HG03520 (cell line): ENCODE measurements around the gene FHOD1.

Source experiments
- ATAC-seq: cut with Tn5 transposase; IDR thresholded peaks from one replicate; pipeline ENCODE4 v1.9.1; 2021; ENCODE audit warnings: mild to moderate bottlenecking, moderate library complexity; ENCODE audit not compliant: unreplicated experiment

The FHOD1 gene

DNA sequence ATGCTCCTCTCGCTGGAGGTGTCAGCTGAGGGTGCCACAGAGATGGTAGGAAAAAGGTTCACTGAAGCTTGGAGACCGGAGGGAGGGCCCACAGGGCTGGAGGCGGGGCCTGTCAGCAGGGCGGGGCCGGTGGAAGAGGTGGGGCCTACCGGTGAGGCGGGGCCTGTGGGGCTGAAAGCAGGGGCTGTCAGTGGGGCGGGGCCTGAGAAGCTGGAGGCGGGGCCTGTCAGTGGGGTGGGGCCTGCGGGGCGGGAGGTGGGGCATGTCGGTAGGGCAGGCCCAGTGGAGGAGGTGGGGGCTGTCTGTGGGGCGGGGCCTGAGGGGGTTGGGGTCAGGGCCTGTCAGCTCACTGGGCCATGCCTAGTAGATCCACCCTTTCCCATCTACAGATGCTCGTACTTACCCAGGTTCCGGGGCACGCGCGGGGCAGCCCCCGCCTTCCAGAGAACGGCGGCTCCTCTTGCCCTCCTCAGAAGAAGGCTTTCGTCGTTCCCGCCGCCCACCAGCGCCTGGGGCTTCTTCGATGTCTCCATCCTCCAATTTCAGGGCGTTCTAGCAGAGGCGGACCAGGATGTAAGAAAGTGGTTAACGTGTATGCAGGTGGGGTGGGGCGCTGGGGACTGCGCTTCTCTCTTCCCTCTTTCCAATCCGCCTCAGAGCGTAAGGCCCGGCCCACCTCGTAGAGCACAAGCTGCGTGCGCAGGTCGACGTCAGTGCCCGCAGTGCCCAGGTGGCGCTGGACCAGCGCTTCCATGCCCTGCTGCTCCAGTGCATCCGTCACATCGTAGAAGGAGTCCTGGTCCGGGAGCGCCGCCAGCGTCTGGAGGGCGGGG is 10.5 kb downstream of the FHOD1 start:
- no peak for ATAC-seq

DNA sequence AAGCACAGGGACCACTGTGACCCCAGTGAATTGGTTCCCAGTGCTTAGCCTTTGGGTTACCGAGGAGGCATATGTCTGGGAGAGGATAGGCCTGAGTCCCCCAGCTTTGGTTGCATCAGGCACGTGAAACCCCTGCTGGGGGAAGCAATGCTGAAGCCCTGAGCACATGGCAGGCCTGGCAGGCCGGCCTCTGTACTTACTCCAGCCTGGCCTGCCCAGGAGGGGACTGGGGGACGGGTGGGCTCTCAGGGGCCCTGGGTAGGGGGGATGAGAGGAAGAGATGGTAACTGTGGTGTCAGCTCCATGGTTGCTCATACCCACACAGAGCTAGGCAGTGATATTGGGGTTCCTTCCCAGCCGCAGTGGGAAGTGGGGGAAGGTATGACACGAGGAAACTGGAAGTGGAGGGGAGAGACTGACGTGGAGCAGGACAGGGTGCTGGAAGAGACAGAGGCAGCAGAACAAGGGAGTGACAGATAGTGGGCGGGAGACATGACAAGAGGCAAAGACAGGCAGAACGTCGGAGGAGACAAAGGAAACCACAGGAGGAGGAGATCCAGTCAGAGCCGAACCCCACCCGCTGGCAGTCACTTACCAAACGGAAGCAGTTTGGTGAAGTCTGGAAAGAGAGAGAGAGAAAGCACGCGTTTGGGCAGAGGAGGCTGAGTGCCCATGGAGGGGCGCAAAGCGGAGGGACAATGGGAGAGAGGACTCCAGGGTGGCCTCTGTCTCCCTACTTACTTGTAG is 11.3 kb downstream of the FHOD1 start:
- ATAC-seq, result no peak

DNA sequence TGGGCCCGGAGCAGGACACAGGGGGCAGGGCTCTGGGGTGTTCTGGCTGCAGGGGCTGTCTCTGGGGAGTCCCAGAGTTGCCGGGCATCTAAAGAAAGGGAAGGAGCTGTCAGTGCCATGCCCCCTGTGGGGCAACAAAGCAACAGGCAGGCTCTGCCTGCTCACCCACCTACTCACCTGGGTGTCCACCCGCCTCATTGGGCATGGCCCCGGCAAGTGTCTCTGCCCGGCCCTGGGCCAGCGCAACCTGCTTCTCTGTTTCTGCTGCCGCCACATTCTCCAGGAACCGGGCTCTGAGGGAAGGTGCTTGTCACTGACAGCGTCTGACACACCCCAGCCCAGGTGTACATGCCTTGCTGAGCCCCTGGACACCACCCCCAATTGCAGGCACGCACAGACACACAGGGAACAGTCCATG is 13.1 kb downstream of the FHOD1 start:
- no peak for ATAC-seq

DNA sequence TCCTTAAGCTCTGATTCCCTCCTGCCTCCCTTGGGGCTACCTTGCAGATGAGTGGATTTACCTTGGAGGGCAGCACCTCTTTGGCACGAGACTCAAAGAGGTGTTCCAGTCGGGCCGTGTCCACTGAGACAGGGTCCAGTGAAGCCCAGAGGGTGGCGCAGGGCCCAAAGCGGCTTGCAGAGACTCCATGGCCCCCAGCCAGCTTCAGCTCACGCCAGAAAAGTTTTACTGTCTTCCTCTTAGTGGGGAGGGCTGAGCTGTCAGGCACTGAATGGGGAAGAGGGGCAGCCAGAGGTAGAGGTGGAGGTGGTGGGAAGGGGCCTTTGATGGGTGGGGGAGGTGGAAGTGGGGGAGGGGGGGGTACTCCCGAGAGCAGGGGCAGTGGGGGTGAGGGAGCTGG is 13.7 kb downstream of the FHOD1 start:
- ATAC-seq, result no peak

DNA sequence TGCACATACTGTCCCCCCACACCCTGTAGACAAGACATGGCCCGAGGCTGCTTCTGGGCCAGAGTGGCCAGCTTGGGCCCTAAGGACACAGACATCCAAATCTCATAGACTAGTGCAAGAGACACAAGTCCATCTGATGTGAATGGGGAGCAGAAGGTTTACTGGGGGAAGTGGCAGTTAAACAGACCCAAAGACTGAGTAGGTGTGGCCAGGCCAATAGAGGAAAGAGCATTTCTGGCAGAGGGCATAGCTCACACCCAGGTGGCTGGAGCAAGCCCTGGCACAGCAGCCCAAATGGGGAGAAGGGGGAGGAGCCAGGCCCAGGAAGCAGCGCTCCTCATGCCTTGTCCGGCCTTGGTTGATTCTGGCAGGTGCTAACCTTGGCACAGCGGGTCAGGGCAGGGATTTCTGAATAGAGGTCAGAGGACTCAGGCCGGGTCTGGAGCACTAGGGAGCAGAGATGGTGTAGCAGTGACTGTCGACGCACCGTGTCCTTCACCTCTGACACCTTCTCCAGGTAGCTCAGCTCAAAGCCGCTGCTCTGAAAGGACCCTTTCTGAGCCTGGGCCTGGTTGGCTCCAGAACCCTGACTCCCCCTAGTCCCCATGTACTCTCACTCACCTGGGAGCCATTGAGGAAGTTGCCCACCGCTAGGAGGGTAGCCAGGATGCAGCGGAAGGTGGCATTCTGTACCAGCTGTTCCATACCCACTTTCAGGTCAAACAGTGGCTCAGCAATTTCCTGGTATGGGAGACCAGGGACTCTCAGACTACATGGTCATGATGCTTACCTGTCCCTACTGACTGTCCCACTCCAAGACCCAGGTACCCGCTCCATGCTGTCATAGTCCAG is 16.2 kb downstream of the FHOD1 start:
- no peak for ATAC-seq

DNA sequence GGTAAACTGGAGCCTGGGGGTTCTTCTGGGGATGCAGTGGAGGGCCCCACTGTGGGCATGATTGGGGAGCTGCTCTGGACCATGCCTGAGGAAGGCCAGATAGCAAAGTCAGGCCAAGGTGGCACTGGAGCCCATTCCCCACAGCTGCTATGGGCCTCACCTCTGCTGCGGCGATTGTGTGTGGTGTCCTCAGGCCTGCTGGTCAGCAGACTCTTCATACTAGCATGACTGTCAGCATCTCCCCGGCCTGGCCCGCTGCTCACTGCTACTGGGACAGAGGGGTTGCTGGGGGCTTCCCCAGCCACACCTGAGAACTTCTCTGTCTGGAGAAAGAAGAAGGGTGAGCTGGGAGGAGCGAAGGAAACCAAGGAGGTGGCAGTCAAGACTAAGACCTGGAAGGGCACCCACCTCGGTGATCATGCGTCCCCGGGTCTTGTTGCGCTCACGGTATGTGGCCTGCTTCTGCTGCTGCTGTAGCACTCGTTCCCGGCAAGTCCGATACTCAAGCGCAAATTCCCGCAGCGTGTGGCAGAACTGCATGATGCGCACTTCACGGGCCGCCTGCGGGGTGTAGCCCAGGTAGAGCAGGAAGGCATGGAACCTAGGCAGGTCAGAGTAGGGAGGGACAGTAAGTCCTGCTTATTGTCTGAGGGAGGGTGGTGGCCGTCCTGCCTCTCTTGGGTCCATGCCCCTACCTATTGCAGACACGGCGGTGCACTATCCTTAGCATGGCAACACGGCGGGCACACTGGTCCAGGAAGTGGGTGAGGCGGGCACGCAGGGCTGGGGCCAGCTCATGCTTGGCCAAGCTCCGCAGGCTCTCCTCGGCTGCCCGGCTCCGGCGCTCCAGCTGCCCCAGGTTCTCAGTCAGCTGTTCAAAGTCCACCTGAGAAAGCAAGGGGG is 17.1 kb downstream of the FHOD1 start:
- ATAC-seq, result no peak

DNA sequence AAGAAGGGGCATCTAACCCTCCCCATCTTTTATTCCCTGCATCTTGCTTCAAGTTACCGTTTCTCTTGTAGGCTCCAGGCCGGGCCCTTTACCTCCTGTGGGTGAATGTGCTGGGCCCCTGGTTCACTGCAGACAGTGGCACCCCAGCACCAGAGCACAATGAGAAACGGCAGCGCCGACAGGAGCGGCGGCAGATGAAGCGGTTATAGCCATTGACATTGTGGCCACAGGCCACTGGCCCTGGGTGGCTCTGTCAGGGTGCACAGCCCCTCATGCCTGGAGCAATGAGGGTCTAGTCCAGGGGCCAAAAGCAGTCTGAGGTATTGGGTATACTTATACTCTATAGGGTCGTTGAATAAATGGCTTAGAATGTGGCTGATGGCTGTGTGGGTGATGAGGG is 18.4 kb downstream of the FHOD1 start:
- ATAC-seq, result no peak

DNA sequence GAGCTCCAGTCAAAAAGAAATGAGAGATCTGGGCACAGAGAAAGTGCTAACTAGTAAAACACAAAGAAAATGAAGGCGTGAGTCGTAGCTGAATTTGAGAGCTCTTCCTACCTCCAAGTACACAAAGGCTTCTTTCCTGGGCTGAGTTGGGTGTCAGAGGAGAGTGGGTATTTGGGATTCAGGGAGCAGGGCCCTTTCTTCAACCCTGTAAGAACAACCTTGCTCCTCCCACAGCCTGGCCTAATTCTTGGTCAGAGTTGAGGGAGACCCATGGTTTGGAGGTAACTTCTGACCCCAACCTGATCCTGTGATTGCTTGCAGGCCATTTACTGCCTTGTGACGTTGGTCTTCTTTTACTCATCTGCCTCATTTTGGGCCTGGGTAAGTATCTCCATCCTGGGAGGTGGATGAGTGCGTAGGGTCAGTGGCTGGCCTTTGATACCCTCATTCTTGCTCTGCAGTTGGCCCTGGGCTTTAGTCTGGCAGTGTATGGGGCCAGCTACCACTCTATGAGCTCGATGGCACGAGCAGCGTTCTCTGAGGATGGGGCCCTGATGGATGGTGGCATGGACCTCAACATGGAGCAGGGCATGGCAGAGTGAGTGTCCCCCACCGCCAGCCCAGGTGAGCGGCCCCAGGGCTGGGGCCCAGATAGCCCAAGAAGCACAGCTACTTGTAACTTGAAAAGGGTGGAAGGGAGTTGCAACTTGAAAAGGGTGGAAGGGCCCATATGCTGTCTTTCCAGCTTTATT is 19.1 kb downstream of the FHOD1 start:
- ATAC-seq, result no peak

DNA sequence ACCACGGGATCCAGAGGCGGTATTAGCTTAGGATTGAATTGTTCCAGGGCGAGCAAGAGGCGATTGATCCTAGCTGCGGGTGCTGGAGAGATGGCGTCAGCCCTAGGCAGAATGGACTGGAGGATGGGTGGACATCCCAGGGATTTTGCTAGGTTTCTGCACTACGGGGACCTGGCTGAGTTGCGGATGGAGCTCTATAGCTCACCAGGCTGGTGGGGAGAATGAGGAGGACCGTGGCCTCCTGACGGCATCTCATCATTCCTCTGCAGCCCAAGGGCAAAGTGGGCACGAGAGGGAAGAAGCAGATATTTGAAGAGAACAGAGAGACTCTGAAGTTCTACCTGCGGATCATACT is 19.7 kb downstream of the FHOD1 start:
- ATAC-seq, result no peak

DNA sequence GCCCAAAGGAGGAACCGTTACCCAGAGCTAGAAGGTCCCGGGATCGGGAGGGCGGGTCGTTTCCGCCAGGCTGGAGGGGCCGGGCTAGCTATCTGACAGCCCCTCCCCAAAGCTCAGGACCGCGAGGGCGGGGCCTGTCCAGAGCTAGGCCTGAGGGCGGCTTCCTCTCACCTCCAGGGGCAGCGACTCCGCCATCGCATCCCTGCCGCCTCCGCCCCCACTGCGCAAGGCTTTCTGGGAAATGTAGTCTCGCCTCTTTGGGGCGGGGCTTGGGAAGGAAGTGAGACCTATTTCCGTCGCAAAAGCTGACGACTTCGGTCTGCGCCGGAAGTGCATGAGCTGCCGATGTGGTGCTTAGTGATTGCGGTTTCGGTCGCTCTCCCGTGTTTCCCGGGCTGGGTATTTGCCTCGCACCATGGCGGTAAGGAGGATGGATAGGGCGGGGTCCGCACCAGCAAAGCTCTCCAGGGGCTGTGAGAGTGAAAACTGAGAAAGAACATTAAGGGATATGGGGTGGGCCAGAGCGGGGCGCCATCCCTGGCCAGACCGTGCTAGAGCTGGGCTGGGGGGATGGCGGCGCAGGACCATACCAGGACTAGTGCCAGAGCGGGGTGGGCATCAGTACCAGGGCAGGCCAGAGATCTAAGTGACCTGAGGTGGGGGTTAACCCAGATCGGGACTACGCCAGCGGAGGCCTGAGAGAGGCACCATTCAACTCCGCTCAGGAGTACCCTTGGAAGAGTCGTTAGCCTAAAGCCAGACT is 20.3 kb downstream of the FHOD1 start, which contains the start of gene TMEM208:
TSS of gene TMEM208 (plus strand) at position 327 of the 763 bp plus-strand sequence. CDS start at position 416, 89 bp downstream.
- peak; percentile 86 for ATAC-seq

DNA sequence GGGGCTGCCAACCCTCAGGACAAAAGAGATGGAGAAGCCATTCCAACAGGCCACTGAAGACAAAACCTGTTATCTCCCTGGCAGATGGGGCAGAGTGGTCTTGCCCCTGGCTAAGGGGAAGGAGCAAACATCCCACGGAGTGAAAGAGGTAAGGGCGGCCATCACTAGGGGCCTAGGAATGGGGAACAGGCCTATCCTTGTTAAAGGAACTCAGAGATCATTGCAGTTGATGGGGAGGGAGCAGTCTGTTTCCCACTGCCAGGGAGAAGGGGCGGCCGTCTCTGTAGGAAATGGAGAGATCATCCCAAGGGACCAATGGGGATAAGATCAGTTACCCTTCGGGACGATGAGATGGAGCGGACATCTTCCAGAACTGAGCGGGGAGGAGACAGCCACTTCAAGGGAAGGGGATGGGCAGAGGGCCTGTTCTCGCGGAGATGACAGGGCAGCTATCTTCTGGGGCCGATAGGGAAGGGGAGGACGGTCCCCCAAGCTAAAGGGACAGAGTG is 20.9 kb downstream of the FHOD1 start:
- no peak for ATAC-seq

DNA sequence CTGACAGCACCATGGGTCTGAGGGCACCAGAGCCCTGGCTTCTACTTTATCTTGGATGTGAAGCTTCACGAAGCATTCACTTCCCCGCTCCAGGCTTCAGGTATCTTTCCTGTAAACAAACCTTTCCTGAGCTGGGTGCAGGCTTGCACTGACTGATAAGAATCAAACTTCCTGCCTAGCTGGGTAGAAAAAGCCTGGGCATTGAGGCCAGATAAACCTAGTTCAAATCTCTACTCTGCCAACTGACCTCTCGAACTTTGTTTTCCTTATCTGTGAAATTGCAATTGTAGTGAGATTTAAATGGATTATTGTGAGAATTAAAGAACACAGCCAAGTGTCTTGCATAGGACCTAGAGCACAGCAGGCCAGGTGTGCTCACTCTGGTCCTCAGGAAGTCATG is 23.3 kb downstream of the FHOD1 start:
- ATAC-seq, result no peak

DNA sequence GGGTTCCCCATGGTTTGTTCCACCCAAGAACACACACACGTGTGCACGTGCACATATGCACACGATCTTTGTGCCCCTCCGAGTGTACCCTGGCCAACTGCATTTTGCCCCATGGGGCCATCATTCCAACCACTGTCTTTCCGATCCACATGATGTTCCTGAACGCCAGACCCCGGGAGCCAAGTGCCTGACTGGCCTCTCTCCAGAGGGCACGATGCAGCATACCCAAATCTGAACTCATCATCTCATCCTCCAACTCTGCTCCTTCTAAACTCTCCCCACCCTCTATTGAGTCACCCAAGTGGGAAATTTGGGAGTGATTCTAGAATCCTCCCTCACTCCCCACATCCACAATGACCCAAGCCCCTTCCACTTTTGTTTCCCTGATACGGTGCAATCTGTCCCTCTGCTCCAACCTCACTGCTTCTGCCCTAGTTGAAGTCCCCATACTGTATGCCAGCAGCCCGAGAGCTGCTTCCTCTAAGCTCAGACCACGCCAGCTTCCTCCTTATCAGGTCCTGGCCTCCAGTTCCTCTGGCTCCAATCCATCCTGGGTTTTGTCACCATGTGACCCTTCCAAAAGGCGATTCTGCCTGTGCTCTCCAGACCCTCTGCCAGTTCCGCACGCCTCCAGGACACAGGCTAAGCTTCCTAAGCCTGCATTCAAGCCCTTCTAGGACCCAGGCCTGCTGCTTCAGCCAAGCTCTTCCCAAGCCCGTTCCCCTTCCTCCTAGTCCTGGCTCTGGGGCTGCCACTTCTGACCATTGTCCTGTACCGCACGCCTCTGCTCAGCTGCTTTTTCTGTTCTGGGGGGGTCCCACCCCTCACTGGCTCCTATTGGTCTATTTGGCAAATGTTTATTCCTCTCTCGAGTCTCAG is 30.4 kb downstream of the FHOD1 start:
- ATAC-seq, result no peak

DNA sequence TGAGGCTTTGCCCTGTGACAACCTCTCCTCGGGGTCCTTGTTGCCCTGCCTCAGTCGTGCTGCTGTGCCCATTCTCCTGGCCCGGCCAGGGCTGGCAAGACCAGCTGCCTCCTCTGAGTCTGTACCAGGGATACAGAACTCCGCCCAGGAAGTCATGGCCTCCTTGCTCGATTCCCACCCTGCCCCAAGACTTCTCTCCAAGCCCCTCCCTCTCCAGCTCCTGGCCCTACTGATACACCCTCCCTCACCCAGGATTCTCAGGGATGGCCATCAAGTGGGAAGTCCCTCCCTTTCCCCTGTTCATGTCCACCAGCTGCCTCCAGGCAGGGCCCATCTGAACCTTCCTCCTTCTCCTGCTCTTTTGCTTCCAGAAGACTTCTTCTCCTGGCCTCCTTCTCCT is 31.6 kb downstream of the FHOD1 start:
- no peak for ATAC-seq

DNA sequence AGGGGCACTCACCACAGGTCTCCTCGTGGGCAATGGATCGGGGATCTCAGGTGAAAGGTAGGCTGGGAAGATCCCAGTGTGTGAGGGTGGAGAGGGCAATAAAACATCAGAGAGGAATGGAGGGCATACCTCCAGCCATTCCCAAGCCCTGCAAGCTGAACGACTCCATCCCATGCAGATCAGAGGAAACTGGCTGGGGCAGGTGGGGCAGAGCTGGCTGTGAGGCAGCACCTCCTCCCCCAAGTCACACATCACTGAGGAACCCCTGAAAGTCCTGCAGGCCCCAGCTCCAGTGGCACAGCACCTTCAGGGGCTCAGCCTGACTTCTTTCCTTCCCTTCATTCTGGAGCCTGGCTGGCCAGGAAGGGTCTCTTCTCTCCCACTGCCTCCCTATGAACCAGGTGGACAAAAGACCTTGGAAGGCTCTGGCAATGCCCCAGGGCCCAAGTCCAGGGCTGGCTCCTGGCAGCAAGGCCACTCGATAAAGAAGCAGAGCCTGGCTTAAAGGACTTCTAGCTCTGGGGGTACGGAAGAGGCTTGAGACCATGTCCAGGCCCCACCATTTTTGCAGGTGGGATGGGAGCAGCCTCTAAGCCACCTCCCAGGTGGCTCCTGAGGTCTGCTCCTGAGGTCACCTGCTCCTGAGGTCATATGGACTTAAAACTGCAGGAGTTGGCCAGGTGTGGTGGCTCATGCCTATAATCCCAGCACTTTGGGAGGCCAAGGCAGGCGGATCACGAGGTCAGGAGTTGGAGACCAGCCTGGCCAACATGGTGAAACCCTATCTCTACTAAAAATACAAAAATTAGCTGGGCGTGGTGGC is 33.9 kb downstream of the FHOD1 start:
- ATAC-seq, result no peak

DNA sequence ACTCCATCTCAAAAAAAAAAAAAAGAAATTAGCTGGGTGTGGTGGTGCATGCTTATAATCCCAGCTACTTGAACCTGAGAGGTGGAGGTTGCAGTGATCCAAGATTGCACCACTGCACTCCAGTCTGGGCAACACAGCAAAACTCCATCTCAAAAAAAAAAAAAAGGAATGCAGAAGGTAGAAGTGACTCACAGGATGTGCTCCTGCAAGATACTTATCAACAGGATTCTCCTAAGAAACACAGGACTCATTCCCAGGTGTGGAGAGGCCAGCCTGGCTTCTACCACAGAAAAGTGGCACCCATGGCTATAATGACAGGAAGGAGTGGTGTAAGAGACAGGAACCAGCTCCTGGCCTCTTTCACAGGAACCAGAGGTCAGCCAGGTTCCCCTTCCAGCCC is 34.5 kb downstream of the FHOD1 start:
- ATAC-seq, result no peak

DNA sequence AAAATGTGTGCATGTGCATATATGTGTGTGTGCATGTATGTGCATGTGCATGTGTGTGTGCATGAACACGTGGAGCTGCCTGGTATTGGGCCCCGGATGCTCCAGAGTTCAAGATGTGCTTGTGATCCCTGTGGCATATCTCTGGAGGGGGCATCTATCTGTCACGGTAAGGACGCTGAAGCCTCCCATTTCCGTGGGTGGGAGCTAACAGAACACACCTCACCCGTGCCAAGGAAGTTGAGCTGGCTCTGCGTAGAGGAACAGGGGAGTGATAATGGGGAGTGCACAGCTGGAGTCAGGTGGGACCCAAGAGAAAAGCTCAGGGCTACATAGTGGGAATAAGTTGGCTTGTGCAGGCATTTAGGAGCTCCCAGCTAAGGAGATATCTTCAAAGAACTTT is 35.6 kb downstream of the FHOD1 start:
- ATAC-seq, result no peak
